ENCODE measurements around the gene AIFM3.
"Not testable (repeated sequence)": the region's sequence is repeated elsewhere in the genome, so short reads cannot be mapped to it uniquely, and the experiment has no call there.

The AIFM3 gene

GRCh38 chr22:20942203-20942902 lies 24.7 kb upstream of the AIFM3 start:
- not testable (repeated sequence) for DNase-seq

GRCh38 chr22:20943104-20943933 lies 23.7 kb upstream of the AIFM3 start:
- no peak for DNase-seq

- no peak for DNase-seq
Observed at GRCh38 chr22:20944042-20944441, 23.0 kb upstream of the AIFM3 start.

DNA sequence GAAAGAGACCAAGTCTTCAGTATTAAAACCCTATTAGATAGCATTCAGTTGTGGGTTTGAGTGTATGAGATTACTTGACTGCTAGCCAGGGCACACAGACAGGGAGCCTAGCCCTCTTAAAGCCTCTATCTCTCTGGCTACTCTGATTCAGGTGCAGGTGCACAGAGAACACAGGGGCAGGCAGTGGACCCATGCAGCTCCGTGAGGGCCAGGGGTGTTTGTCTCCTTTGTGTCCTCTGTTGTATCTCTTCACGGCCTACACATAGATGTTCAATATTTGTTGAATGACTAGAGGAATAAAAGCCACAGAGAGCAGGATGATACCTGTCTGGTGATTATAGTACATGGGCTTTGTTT lies 21.5 kb upstream of the AIFM3 start:
- DNase-seq = no peak

DNA sequence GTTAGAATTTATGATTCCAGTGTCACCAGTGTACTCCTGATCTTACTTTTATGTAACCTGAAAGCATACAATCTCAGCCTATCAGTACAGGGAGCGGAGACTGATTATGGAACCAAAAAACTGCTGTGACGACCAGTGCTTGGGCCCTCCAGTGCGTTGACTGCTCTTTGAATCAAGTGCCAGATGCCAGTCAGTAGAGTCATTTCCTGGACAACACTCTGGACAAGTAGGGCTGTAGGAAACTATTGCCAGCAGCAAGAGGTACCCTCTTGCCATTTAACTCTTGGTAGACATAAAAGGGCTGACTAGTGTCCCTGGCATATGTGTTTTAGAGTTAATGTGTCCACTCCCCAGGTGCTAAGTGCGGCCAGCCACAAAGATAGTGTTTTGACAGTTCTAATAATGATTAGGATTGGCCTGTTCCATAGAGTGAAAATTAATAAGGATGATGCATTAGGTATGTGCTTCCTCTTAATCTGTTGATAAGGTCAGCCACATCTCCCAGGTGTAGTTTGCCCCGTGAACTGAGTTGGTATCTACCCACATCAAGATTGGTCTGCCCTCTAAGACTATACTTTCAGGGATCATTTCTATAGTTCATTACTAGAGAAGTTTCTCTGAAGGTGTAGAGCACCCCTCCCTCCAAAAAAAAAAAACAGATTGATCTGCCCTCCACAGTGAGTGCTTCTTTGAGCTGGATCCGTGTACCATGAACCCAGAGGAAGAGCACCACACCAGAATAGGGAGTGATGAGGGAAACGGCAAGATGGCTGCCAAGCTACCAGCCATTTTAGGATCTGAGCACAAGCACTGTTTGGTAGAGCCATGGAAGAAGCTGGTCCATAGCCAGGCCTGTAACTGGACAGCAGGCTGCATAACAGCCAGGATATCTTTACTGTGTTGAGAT lies 20.7 kb upstream of the AIFM3 start:
- no peak for DNase-seq

GRCh38 chr22:20946991-20947390 lies 20.1 kb upstream of the AIFM3 start:
- DNase-seq = no peak

GRCh38 chr22:20948450-20948849 lies 18.6 kb upstream of the AIFM3 start:
- no peak for DNase-seq

DNA sequence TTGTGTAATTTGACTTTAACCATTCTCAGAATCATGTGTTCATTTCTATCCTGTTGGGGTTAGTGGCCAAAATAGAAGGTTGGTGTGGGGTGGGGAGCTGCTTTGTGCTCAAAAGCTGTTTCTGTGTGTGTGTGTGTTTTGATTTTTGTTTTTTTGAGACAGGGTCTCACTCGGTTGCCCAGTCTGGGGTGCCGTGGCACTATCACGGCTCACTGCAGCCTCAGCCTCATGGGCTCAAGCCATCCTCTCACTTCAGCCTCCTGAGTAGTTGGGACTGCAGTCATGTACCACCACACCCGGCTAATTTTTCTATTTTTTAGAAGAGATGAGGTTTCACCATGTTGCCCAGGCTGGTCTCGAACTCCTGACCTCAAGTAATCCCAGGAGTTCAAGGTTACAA lies 18.1 kb upstream of the AIFM3 start:
- DNase-seq = no peak

GRCh38 chr22:20949698-20950183 lies 17.3 kb upstream of the AIFM3 start:
- DNase-seq = no peak

GRCh38 chr22:20951151-20951931 lies 15.7 kb upstream of the AIFM3 start:
- DNase-seq = no peak

DNA sequence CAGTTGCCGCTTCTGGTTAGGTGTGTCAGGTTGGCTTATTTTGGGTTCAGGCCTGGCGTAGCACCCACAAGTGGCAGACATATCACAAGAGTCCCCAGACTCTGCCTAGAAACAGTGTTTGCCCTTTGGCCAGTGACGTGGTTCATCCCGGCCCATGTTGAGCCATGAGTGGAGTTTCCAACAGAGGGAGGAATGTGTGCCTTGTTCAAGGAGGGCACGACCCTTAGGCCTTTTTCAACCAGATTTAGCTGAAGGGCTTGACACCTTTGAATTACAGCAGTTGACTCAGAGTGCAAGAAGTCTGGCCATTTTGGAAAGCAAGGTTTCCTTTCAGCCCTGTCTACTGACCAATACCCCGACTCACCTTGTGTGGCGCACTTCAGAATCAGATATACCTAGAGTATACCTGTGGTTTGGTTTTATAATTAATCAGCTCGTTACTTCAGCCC lies 15.1 kb upstream of the AIFM3 start:
- no peak for DNase-seq

DNA sequence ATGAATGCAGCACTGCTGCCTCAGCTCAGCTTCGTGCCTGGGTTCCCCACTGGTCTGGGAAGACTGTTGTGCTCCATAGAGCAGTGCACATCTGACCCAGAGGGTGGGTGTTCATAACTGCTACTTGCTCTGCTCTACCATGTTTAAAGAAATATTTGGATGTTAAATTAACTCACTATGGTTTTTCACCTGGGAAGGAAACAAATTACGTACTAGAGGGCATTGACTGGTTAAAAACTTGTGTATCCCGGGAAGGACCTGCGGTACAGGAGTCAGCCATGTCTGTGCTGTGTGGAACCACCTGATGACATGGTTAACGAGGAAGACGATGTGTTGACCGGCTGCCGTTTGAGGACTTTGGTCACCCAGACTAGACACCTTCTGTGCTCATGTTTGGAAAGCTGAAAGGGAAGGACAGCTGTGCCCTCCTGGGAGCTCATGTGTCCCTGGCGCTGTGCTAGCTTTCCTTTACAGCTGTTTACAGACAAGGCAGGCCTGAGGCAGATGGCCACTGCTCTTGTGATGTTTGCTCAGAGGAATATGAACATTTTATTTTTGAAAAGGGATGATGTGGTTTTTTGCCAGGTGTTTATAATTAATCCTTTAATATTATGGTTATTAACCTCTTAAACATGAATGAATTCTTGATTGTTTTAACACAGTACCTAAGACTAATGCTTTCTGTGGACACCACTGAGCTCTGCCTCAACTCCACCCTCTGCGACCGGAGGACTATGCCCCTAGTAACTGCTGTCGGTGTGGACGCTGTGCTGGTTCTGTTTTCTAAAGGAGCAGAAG lies 14.3 kb upstream of the AIFM3 start:
- DNase-seq = no peak

DNA sequence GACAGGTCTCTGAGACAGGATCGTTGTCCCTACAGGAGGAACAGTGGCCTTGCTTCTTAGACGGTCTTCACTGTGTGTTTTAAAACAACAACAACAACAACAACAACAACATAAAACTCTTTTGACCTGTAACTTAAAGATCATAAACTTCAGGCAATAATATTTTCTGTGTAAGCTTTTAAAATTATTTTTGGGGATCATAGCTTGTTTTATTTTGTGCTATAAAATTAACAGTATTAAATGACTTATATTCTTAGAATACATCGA lies 13.8 kb upstream of the AIFM3 start:
- no peak for DNase-seq

DNA sequence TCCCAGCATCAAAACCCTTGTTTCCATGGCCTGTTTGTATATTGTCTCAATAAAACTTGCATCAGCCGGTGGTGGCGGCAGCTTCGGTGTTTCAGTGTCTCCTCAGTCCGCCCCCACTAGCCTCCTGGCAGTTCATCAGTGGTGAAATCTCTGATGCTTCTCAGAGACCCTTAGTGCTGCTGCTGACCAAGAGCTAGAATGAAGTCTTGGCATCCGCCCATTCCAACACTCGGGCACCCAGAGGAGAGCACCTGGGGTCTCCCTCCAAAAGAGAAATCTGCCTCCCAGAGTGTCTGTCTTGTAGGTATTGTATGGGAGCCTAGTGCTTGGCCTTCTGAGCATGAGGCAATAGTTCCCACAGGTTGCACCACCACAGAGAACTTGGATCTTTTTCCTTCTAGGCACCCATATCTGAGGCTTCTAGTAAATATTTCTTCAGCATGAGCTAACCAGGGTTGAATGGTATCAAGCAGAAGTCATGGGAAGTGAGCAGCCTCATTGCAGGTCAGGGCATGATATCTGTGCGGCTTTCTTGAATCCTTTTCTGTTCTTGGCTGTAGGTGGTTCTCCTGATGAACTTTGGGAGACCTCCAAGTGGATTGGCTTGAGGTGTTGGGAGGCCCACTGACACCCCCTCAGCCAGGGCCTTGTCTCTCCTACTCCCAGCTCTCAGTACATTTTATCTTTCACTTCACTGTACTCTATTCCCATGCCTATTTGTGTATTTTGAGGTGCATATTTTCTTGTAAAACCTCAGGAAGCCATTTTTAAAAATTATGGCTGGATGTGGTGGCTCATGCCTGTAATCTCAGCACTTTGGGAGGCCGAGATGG lies 13.2 kb upstream of the AIFM3 start:
- DNase-seq = peak in 1 of 2 donors; percentile 24

- DNase-seq = no peak
Observed at GRCh38 chr22:20955548-20955947, 11.5 kb upstream of the AIFM3 start.

GRCh38 chr22:20956258-20957101 lies 10.6 kb upstream of the AIFM3 start:
- DNase-seq = peak in 1 of 2 donors; percentile 34

GRCh38 chr22:20957102-20957682 lies 9.9 kb upstream of the AIFM3 start:
- DNase-seq = no peak

GRCh38 chr22:20957683-20958431 lies 9.2 kb upstream of the AIFM3 start:
- DNase-seq = peak; percentile 39 to 42
